Measurements from ENCODE around the gene AGMAT.

Gene AGMAT

DNA sequence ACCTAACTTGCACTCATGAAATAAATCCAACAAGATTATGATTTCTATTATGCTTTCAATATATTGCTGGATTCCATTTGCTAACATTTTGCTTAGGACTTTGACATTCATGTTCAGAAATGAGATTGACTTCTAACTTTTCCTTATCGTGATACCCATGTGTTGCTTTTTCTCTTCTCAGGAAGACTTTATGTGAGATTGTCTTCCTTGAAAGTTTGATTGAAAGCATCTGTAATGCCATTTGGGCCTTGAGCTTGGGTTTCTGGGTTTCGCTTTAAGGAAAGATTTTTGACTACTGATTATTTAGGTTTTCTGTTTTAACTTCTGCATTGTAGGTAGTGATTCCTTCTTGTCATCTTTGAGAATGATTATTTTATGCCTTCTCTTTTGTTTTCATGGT, 27.8 kb downstream of the AGMAT start (continued):
- TF ChIP-seq CSDC2 (CRISPR knock-in tag; IDR thresholded peaks at IDR 0.05) (no peak), ZNF70 (CRISPR knock-in tag; IDR thresholded peaks at IDR 0.05) (no peak), TOX (CRISPR knock-in tag; IDR thresholded peaks at IDR 0.05; ENCODE audit: borderline replicate concordance) (no peak), RARB (CRISPR knock-in tag; IDR thresholded peaks at IDR 0.05) (no peak)

DNA sequence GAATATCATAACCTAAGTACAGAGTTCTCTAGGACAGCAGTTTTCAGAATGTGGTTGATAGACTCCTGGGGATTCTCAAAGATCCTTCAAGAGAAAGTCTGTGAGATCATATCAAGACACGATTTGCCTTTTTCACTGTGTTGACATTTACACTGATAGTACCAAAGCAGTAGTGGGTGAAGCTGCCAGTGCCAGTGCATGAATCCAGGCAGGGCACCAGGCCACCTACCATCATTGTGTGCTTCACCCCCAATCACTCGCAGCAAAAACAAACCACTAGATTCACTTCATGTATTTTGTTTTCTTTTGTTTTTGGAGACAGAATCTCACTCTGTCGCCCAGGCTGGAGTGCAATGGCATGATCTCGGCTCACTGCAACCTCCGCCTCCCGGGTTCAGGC, 34.3 kb downstream of the AGMAT start:
- TF ChIP-seq, protein P1, sequence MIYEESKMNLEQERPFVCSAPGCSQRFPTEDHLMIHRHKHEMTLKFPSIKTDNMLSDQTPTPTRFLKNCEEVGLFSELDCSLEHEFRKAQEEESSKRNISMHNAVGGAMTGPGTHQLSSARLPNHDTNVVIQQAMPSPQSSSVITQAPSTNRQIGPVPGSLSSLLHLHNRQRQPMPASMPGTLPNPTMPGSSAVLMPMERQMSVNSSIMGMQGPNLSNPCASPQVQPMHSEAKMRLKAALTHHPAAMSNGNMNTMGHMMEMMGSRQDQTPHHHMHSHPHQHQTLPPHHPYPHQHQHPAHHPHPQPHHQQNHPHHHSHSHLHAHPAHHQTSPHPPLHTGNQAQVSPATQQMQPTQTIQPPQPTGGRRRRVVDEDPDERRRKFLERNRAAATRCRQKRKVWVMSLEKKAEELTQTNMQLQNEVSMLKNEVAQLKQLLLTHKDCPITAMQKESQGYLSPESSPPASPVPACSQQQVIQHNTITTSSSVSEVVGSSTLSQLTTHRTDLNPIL (CRISPR knock-in tag; IDR thresholded peaks at IDR 0.05; ENCODE audit: low read depth): no peak
- no peak for TF ChIP-seq ZFP30 (CRISPR knock-in tag; IDR thresholded peaks at IDR 0.05)
- TF ChIP-seq ZNF70 (CRISPR knock-in tag; IDR thresholded peaks at IDR 0.05): no peak
- TF ChIP-seq ZFP3 (CRISPR knock-in tag; IDR thresholded peaks at IDR 0.05): no peak
- TF ChIP-seq ESRRG (CRISPR knock-in tag; IDR thresholded peaks at IDR 0.05): no peak
- no peak for TF ChIP-seq OSR1 (CRISPR knock-in tag; IDR thresholded peaks at IDR 0.05)
- no peak for TF ChIP-seq RARB (CRISPR knock-in tag; IDR thresholded peaks at IDR 0.05)
- TF ChIP-seq TOX (CRISPR knock-in tag; IDR thresholded peaks at IDR 0.05; ENCODE audit: borderline replicate concordance): no peak
- TF ChIP-seq BACH2 (CRISPR knock-in tag; IDR thresholded peaks at IDR 0.05; ENCODE audit: borderline replicate concordance): no peak
- no peak for TF ChIP-seq ZNF565 (CRISPR knock-in tag; conservative IDR thresholded peaks at IDR 0.05; ENCODE audit: low read depth)
- ATAC-seq: no peak

DNA sequence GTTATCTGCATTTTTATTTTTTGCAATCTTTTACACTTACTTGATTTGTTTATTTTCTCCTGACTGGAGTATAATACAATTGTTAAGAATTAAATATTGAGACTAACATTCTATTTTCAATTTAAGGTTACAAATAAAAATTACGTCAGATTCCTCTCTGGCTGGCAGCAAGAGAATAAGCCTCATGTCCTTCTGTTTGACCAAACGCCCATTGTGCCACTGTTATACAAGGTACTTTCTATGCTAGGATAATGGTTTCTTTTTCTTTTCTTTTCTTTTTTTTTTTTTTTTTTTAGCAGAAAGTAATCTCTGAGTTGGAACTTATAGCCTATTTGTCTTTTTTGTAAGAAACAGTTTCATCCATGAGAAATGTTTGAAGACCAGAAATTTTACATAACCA, 38.2 kb downstream of the AGMAT start:
- TF ChIP-seq RARB (CRISPR knock-in tag; IDR thresholded peaks at IDR 0.05) (no peak), ESRRG (CRISPR knock-in tag; IDR thresholded peaks at IDR 0.05) (no peak), CSDC2 (CRISPR knock-in tag; IDR thresholded peaks at IDR 0.05) (no peak), ZC3H10 (CRISPR knock-in tag; IDR thresholded peaks at IDR 0.05) (no peak), ZFP3 (CRISPR knock-in tag; IDR thresholded peaks at IDR 0.05) (no peak), ARNTL (CRISPR knock-in tag; IDR thresholded peaks at IDR 0.05; ENCODE audit: borderline replicate concordance, low read depth) (no peak), BACH2 (CRISPR knock-in tag; IDR thresholded peaks at IDR 0.05; ENCODE audit: borderline replicate concordance) (no peak), ZNF70 (CRISPR knock-in tag; IDR thresholded peaks at IDR 0.05) (no peak), TOX (CRISPR knock-in tag; IDR thresholded peaks at IDR 0.05; ENCODE audit: borderline replicate concordance) (no peak), ZFP30 (CRISPR knock-in tag; IDR thresholded peaks at IDR 0.05) (no peak), GLIS3 (CRISPR knock-in tag; IDR thresholded peaks at IDR 0.05) (no peak), SNAI2 (CRISPR knock-in tag; IDR thresholded peaks at IDR 0.05) (no peak), ZNF565 (CRISPR knock-in tag; conservative IDR thresholded peaks at IDR 0.05; ENCODE audit: low read depth) (no peak), ISL1 (CRISPR knock-in tag; IDR thresholded peaks at IDR 0.05) (no peak), OSR1 (CRISPR knock-in tag; IDR thresholded peaks at IDR 0.05) (no peak)
- TF ChIP-seq, protein P2, sequence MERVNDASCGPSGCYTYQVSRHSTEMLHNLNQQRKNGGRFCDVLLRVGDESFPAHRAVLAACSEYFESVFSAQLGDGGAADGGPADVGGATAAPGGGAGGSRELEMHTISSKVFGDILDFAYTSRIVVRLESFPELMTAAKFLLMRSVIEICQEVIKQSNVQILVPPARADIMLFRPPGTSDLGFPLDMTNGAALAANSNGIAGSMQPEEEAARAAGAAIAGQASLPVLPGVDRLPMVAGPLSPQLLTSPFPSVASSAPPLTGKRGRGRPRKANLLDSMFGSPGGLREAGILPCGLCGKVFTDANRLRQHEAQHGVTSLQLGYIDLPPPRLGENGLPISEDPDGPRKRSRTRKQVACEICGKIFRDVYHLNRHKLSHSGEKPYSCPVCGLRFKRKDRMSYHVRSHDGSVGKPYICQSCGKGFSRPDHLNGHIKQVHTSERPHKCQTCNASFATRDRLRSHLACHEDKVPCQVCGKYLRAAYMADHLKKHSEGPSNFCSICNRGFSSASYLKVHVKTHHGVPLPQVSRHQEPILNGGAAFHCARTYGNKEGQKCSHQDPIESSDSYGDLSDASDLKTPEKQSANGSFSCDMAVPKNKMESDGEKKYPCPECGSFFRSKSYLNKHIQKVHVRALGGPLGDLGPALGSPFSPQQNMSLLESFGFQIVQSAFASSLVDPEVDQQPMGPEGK (CRISPR knock-in tag; IDR thresholded peaks at IDR 0.05; ENCODE audit: borderline replicate concordance): no peak
- TF ChIP-seq, protein P1 (CRISPR knock-in tag; IDR thresholded peaks at IDR 0.05; ENCODE audit: low read depth): no peak
- no peak for ATAC-seq

DNA sequence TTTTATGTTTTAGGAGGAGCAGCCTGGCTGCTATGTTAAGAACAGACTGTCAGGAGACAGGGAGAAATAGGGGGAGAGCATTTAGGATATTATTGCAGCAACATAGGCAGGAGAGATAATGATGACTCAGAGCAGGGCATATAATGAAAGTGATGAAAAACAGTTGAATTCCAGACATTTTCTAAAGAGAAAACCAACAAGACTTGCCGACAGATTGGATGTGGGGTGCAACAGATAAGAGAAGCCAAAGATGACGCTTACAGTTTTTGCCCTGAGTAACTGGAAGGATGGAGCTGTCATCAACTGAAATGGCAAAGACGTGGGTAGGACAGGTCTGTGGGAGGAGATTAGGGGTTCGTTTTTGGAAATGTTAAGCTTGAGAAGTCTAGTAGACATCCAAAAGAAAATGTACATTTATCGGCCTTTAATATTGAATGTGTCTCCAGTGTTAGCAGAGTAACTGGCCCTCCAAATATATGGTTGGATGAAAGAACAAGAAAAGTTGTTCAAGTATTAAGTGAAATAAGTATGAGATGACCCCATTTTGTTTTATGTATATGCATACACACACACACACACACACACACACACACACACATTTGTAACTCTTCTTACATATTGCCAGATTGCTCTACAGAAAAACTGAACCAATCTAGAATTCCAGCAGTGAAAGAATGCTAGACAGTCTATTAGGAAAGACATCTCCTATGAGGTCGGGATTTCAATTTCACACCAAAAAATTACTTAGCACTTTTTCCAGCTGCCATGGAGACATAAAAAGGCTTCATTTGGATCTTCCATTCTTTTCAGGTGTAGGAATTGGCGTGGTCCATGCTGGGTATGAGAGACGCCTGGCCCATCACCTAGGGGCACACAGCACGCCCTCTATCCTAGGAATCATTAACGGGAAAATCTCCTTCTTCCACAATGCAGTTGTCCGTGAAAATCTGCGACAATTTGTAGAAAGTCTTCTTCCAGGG, 41.0 kb downstream of the AGMAT start:
- TF ChIP-seq ISL1 (CRISPR knock-in tag; IDR thresholded peaks at IDR 0.05) (peak; percentile 69), PPARA (CRISPR knock-in tag; IDR thresholded peaks at IDR 0.05; ENCODE audit: borderline replicate concordance) (no peak)
- ATAC-seq: peak; percentile 82

DNA sequence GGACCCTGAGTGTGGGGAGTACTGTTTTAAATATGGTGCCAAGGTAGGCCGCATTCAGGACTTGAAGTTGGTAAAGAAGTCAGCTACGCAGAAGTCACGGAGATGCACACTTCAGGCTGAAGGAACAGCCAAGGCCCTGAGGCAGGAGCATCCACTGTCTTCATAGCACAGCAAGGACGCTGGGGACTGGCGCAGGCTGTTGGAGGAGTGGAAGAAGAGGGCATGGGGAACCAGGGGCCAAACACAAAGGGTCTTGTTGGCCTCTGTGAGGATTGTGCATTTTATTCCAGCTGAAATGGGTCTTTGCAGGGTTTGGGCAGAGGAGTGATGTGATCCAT, 41.6 kb downstream of the AGMAT start:
- ATAC-seq: peak; percentile 48
- TF ChIP-seq ZFP3 (CRISPR knock-in tag; IDR thresholded peaks at IDR 0.05): no peak
- no peak for TF ChIP-seq BACH2 (CRISPR knock-in tag; IDR thresholded peaks at IDR 0.05; ENCODE audit: borderline replicate concordance)
- TF ChIP-seq, protein P3, sequence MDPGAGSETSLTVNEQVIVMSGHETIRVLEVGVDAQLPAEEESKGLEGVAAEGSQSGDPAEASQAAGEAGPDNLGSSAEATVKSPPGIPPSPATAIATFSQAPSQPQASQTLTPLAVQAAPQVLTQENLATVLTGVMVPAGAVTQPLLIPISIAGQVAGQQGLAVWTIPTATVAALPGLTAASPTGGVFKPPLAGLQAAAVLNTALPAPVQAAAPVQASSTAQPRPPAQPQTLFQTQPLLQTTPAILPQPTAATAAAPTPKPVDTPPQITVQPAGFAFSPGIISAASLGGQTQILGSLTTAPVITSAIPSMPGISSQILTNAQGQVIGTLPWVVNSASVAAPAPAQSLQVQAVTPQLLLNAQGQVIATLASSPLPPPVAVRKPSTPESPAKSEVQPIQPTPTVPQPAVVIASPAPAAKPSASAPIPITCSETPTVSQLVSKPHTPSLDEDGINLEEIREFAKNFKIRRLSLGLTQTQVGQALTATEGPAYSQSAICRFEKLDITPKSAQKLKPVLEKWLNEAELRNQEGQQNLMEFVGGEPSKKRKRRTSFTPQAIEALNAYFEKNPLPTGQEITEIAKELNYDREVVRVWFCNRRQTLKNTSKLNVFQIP (CRISPR knock-in tag; IDR thresholded peaks at IDR 0.05; ENCODE audit: borderline replicate concordance, low read depth): no peak
- TF ChIP-seq, protein P2 (CRISPR knock-in tag; IDR thresholded peaks at IDR 0.05; ENCODE audit: borderline replicate concordance): no peak
- TF ChIP-seq ISL1 (CRISPR knock-in tag; IDR thresholded peaks at IDR 0.05): no peak
- TF ChIP-seq SNAI2 (CRISPR knock-in tag; IDR thresholded peaks at IDR 0.05): no peak
- TF ChIP-seq, protein P4, sequence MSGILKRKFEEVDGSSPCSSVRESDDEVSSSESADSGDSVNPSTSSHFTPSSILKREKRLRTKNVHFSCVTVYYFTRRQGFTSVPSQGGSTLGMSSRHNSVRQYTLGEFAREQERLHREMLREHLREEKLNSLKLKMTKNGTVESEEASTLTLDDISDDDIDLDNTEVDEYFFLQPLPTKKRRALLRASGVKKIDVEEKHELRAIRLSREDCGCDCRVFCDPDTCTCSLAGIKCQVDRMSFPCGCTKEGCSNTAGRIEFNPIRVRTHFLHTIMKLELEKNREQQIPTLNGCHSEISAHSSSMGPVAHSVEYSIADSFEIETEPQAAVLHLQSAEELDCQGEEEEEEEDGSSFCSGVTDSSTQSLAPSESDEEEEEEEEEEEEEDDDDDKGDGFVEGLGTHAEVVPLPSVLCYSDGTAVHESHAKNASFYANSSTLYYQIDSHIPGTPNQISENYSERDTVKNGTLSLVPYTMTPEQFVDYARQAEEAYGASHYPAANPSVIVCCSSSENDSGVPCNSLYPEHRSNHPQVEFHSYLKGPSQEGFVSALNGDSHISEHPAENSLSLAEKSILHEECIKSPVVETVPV (CRISPR knock-in tag; IDR thresholded peaks at IDR 0.05): no peak
- no peak for TF ChIP-seq TOX (CRISPR knock-in tag; IDR thresholded peaks at IDR 0.05; ENCODE audit: borderline replicate concordance)
- TF ChIP-seq RARB (CRISPR knock-in tag; IDR thresholded peaks at IDR 0.05): no peak
- no peak for TF ChIP-seq OSR1 (CRISPR knock-in tag; IDR thresholded peaks at IDR 0.05)
- TF ChIP-seq, protein P1 (CRISPR knock-in tag; IDR thresholded peaks at IDR 0.05; ENCODE audit: low read depth): no peak

Measured in SK-N-SH treated with all-trans-retinoic acid at 6 μM for 48 hours (cell line).